ENCODE results near the gene IFNB1. TPM values are rescaled to one million over a fixed set of nuclear protein-coding genes. Genes with fewer than 3 reads are reported as not detected.

The IFNB1 gene
- total RNA-seq, 1 experiment from 2014 or later: not detected

- Histone ChIP-seq H3K36me3 (replicated peaks; ENCODE audit: control insufficient read depth, insufficient read depth, low read length) (no peaks in the 10 kb centered on the region), H3K27me3 (ENCODE audit: control insufficient read depth, insufficient read depth, low read length) (no peaks in the 10 kb centered on the region; the same call in 1 of the 2 replicates), H3K4me3 (ENCODE audit: insufficient read depth, low read depth, low read length) (no peak overlapping the region)
- no peak for DNase-seq
These were observed 38.4 kb downstream of the IFNB1 start for GRCh38 chr9:21039302-21039701.

- Histone ChIP-seq H3K36me3 (replicated peaks; ENCODE audit: control insufficient read depth, insufficient read depth, low read length) (no peaks in the 10 kb centered on the region), H3K27me3 (ENCODE audit: control insufficient read depth, insufficient read depth, low read length) (no peaks in the 10 kb centered on the region; the same call in 1 of the 2 replicates), H3K4me3 (ENCODE audit: insufficient read depth, low read depth, low read length) (no peak overlapping the region)
- no peak for DNase-seq
These were observed 40.5 kb downstream of the IFNB1 start for GRCh38 chr9:21037278-21037677.

- DNase-seq: no peak
- no peaks in the 10 kb centered on the region for H3K36me3 ChIP-seq (replicated peaks; ENCODE audit: control insufficient read depth, insufficient read depth, low read length)
- no peaks in the 10 kb centered on the region; the same call in 1 of the 2 replicates for H3K27me3 ChIP-seq (ENCODE audit: control insufficient read depth, insufficient read depth, low read length)
- H3K4me3 ChIP-seq (ENCODE audit: insufficient read depth, low read depth, low read length): peak overlapping the region; percentile 45
These were observed 45.9 kb downstream of the IFNB1 start for GRCh38 chr9:21031808-21032183.

GRCh38 chr9:21031091-21031807 is 46.5 kb downstream of the IFNB1 start, which contains the start of gene HACD4:
TSS of gene HACD4 (minus strand) at chr9:21031640. CDS start at chr9:21031590, 50 bp downstream.
- Histone ChIP-seq H3K27me3 (ENCODE audit: control insufficient read depth, insufficient read depth, low read length) (no peaks in the 10 kb centered on the region), H3K4me3 (ENCODE audit: insufficient read depth, low read depth, low read length) (peak within 1 kb of the TSS; percentile 45), H3K36me3 (replicated peaks; ENCODE audit: control insufficient read depth, insufficient read depth, low read length) (no peaks in the 10 kb centered on the region)
- peak; percentile 90 for DNase-seq

- Histone ChIP-seq H3K27me3 (ENCODE audit: control insufficient read depth, insufficient read depth, low read length) (no peaks in the 10 kb centered on the region), H3K4me3 (ENCODE audit: insufficient read depth, low read depth, low read length) (no peak overlapping the region), H3K36me3 (replicated peaks; ENCODE audit: control insufficient read depth, insufficient read depth, low read length) (no peaks in the 10 kb centered on the region)
- DNase-seq: peak; percentile 26
These were observed 47.2 kb downstream of the IFNB1 start for GRCh38 chr9:21030389-21031035.

GRCh38 chr9:21029661-21030060 is 48.1 kb downstream of the IFNB1 start:
- no peaks in the 10 kb centered on the region for H3K27me3 ChIP-seq (ENCODE audit: control insufficient read depth, insufficient read depth, low read length)
- no peak overlapping the region for H3K4me3 ChIP-seq (ENCODE audit: insufficient read depth, low read depth, low read length)
- H3K36me3 ChIP-seq (replicated peaks; ENCODE audit: control insufficient read depth, insufficient read depth, low read length): no peaks in the 10 kb centered on the region
- no peak for DNase-seq

GRCh38 chr9:21028466-21028865 is 49.3 kb downstream of the IFNB1 start:
- no peak overlapping the region for H3K4me3 ChIP-seq (ENCODE audit: insufficient read depth, low read depth, low read length)
- H3K27me3 ChIP-seq (ENCODE audit: control insufficient read depth, insufficient read depth, low read length): no peaks in the 10 kb centered on the region
- no peaks in the 10 kb centered on the region for H3K36me3 ChIP-seq (replicated peaks; ENCODE audit: control insufficient read depth, insufficient read depth, low read length)
- DNase-seq: no peak

- H3K4me3 ChIP-seq (ENCODE audit: insufficient read depth, low read depth, low read length): no peak overlapping the region
- DNase-seq: no peak
- H3K27me3 ChIP-seq (ENCODE audit: control insufficient read depth, insufficient read depth, low read length): no peaks in the 10 kb centered on the region
- no peaks in the 10 kb centered on the region for H3K36me3 ChIP-seq (replicated peaks; ENCODE audit: control insufficient read depth, insufficient read depth, low read length)
These were observed 50.4 kb downstream of the IFNB1 start for GRCh38 chr9:21027295-21027694.

Other genes with a start within 250 kb of the IFNB1 start
- gene HACD4, start 46.3 kb downstream of the IFNB1 start, total RNA-seq (2014; rRNA removed; shearing (Covaris generic)): 0.42 and 0.55 TPM in 2 replicates
- gene IFNW1, start 63.9 kb upstream of the IFNB1 start, total RNA-seq (2014; rRNA removed; shearing (Covaris generic)): not detected in 2 replicates
- not detected in 2 replicates for gene IFNA21, start 88.7 kb upstream of the IFNB1 start, total RNA-seq (2014; rRNA removed; shearing (Covaris generic))
- gene IFNA4, start 109.6 kb upstream of the IFNB1 start, total RNA-seq (2014; rRNA removed; shearing (Covaris generic)): not detected in 2 replicates
- not detected in 2 replicates for gene IFNA7, start 124.3 kb upstream of the IFNB1 start, total RNA-seq (2014; rRNA removed; shearing (Covaris generic))
- not detected in 2 replicates for gene IFNA10, start 129.2 kb upstream of the IFNB1 start, total RNA-seq (2014; rRNA removed; shearing (Covaris generic))
- not detected in 2 replicates for gene IFNA16, start 139.4 kb upstream of the IFNB1 start, total RNA-seq (2014; rRNA removed; shearing (Covaris generic))
- gene IFNA17, start 150.3 kb upstream of the IFNB1 start, total RNA-seq (2014; rRNA removed; shearing (Covaris generic)): not detected in 2 replicates
- not detected in 2 replicates for gene IFNA14, start 162.1 kb upstream of the IFNB1 start, total RNA-seq (2014; rRNA removed; shearing (Covaris generic))
- gene IFNA5, start 227.4 kb upstream of the IFNB1 start, total RNA-seq (2014; rRNA removed; shearing (Covaris generic)): not detected in 2 replicates